Astrocyte of the hippocampus (primary cell): ENCODE results near the gene DYNC2H1.
"Not testable (repeated sequence)": the region's sequence is repeated elsewhere in the genome, so short reads cannot be mapped to it uniquely, and the experiment has no call there.

Source experiments
- DNase-seq: peaks from one replicate; pipeline ENCODE4 v3.0.0; 2011; ENCODE audit warnings: low read depth, low spot score

Gene DYNC2H1

DNA sequence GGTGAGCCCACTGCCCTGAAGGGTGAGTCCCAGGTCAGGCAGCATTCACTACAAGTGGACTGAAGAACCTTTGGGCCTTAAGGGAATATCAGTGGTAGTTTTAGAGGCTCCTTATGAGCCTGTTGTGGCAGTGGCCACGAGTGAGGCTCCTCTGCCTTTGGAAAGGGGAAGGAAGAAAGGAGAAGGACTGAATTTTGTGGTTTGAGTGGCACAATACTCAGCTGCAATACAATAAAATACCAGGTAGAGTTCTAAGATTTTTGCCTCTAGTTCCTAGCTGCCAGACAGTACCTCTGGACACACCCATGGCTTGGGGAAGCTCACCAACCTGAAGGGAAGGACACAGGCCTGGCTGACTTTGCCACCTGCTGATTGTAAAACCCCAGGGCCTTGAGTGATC, 260.9 kb downstream of the DYNC2H1 start:
- no peak for DNase-seq

GRCh38 chr11:103372906-103373305, 263.7 kb downstream of the DYNC2H1 start:
- DNase-seq: no peak

DNA sequence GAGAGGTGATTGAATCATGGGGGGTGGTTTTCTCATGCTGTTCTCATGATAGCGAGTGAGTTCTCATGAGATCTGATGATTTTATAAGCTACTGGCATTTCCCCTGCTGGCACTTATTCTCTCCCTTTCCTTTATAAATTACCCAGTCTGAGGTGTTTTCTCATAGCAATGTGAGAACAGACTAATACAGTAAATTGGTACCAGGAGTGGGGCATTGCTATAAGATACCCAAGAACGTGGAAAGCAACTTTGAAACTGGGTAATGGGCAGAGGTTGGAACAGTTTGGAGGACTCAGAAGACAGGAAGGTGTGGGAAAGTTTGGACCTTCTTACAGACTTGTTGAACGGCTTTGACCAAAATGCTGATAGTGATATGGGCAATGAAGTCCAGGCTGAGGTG, 265.0 kb downstream of the DYNC2H1 start:
- DNase-seq: not testable (repeated sequence)

- DNase-seq: no peak
These were observed 269.7 kb downstream of the DYNC2H1 start for GRCh38 chr11:103378931-103379330.

DNA sequence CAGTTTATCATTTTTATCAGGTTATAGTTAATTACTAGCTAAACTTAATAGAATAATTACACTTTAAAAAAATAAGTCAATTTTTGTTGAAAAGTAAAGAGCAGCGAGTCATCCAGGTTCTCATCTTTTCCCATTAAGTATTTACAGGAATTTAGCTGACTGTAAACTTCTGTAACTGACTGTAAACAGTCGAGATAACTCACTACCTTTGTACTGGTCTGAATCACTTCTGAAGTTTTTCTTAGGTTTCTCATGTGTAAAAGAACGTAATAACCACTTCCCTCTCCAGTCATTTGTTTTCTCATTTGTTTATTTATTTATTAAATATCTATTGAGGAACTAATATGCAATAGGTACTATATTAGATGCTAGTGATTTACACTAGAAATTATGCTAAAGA, 270.8 kb downstream of the DYNC2H1 start:
- DNase-seq: peak; percentile 3

GRCh38 chr11:103384652-103385051, 275.4 kb downstream of the DYNC2H1 start:
- no peak for DNase-seq

- DNase-seq: peak; percentile 75
These were observed 286.4 kb downstream of the DYNC2H1 start for GRCh38 chr11:103395612-103396011.

GRCh38 chr11:103396237-103396636, 287.0 kb downstream of the DYNC2H1 start:
- peak; percentile 4 for DNase-seq

DNA sequence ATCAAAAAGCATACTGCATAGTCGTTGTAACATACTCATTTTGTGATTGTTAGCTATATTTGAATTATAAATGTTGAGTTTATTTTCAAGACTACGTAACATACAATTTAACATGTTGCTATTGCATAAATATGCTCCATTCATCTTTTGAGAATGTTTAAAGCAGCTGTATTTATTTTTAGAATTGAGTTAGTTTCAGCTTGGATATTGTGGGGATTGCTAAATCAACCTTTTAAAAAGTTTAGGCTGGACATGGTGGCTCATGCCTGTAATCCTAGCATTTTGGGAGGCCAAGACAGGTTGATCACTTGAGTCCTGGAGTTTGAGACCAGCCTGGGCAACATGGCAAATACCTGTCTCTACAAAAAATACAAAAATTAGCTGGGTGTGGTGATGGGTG, 288.1 kb downstream of the DYNC2H1 start:
- DNase-seq: no peak

GRCh38 chr11:103398829-103399228, 289.6 kb downstream of the DYNC2H1 start:
- no peak for DNase-seq

DNA sequence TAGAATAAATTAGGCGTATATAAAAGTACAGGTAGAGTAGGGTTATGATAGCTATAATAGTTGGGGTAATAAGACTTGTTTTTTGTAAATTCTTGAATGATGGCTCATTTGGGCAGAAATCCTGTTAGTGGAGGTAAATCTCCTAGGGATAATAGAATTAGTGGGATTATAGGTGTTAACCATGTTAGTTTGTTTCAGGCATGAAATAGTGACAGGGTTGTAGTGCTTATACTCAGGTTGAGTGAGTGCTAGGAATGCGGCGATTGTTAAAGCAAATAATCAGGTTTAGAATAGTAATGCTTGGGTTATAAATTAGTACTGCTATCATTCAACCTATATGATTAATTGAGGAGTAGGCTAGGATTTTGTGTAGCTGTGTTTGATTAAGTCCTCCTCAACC, 297.1 kb downstream of the DYNC2H1 start:
- no peak for DNase-seq

DNA sequence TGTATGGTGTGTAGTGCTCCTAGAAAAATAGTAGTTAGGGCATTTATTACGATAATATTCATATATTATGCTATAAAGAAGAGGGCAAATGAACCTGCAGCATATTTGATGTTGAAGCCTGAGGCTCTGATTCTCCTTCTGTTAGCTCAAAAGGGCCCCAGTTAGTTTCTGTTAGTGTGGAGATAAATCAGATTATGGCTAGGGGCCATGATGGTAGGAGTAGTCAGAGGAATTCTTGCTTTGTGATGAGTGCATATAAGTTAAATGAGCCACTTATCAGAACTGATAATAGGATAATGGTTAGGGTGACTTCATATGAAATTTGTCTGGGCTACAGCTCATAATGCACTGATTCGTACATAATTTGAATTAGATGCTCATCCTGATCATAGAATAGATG, 298.4 kb downstream of the DYNC2H1 start:
- no peak for DNase-seq

GRCh38 chr11:103413266-103413888, 304.2 kb downstream of the DYNC2H1 start:
- no peak for DNase-seq

- DNase-seq: no peak
These were observed 308.8 kb downstream of the DYNC2H1 start for GRCh38 chr11:103418014-103418413.

DNA sequence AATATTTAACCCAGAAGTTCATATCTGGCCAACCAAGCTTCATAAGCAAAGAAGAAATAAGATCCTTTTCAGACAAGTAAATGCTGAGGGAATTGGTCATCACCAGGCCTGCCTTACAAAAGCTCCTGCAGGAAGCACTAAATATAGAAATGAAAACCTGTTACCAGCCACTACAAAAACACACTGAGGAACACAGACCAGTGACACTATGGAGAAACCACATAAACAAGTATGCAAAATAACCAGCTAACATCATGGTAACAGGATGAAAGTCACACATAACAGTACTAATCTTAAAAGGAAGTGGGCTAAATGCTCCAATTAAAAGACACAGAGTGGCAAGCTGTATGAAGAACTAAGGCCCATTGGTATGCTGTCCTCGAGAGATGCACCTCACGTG, 311.4 kb downstream of the DYNC2H1 start:
- peak; percentile 25 for DNase-seq

- peak; percentile 60 for DNase-seq
These were observed 324.3 kb downstream of the DYNC2H1 start for GRCh38 chr11:103433386-103434072.

GRCh38 chr11:103434073-103434411, 324.8 kb downstream of the DYNC2H1 start:
- DNase-seq: no peak

DNA sequence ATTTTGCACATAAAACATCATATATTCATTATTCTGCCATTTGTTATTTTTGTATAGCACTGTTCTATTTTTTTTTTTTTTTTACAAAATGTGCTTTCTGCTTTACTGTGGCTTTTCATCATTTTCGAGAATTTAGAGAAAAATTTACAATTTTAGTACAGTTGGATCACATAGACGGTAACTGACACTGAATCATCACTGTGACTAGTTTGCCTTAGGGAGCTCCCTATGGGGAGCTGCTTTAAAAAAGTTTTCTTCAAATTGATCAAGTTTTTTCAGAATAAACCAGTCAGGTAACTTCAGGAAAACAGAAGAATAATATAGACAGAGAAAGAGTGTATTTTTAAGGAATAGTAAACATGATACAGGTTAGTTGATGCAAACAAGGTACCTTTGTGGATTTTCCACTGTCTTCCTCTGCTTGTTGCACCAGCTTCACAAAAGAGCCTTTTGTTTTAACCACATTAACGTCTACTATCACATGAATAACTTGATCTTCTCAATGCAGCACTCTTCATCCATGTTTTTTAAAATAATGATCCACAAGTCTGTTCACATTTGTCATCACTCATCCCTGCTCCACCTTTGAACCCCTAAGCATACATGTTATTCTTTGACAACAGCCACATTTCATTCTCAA, 327.0 kb downstream of the DYNC2H1 start:
- DNase-seq: no peak

DNA sequence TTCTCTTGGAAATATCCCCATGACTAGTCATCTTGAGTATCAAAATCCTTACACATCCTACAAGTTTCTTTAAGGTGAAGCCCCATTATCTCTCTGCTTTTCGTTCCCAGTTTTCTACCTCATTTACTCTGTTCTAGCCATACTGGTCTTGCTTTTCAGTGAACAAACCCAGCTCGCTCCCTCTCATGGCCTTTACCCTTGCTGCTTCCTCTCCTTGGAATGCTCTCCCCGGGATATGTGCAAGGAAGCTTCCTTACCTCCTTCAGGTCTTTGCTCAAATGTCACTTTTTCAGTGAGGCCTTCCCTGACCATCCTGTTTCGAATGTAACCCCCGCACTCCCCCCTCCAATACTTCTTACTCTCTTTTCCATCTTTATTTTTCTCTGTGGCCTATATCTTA, 331.8 kb downstream of the DYNC2H1 start:
- DNase-seq: no peak

DNA sequence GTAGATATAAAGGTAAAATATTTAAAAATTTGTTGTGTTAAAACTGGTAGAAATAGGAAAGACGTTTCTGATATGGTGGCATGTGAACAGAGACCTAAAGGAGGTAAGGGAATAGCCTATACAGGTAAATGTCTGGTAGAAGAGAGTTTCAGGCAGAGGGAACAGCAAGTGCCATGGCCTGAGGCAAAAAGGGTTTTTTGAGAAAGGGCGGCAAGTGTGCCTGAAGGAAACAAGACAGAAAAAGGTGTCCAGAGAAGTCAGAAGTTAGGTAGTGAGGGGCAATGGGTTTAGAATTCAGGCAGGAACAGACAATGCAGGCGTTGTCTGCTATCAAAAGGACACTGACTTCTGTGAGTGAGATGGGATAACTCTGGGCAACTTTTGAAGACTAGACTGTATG, 339.7 kb downstream of the DYNC2H1 start:
- no peak for DNase-seq

GRCh38 chr11:103450241-103450640, 341.0 kb downstream of the DYNC2H1 start:
- peak; percentile 33 for DNase-seq

DNA sequence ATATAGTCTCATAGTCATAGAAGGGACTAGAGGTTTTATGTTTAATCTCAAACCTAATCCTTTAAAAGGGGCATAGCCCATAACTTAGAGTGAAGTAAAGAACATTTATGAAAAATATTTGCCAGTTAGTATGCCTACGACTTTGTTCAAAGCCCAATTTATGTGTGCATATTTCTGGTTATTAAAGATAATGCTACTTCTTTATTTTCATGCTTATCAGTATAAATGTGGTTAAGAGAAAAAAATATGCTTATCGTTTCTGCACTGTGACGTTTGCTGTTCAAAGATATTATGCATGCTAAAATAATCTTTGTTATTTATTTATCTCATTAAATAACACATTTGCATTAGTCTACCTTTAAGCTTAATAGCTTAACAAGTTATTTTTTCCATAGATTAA, 343.9 kb downstream of the DYNC2H1 start:
- no peak for DNase-seq
